Mesendoderm (in vitro differentiated cells): ENCODE data around the gene PDCD7.

Experiments used
- DNase-seq: peaks from one replicate; pipeline ENCODE4 v3.0.0; 2013
- H2AK5ac ChIP-seq: 2 replicates; pipeline ENCODE4 v1.6.1; 2013; ENCODE audit warnings: low read length, inconsistent platforms
- H2BK120ac ChIP-seq: 2 replicates; pipeline ENCODE4 v1.6.1; 2013; ENCODE audit warnings: low read depth, mild to moderate bottlenecking, low read length, moderate library complexity, mixed read lengths
- H2BK15ac ChIP-seq: replicated peaks from 2 replicates; pipeline ENCODE4 v1.6.1; 2013; ENCODE audit warnings: low read depth, mild to moderate bottlenecking, moderate library complexity
- H2BK5ac ChIP-seq: 2 replicates; pipeline ENCODE4 v1.6.1; 2013; ENCODE audit warnings: low read length, inconsistent platforms
- H3K18ac ChIP-seq: 2 replicates; pipeline ENCODE4 v1.6.1; 2013; ENCODE audit warnings: mild to moderate bottlenecking, low read length, mixed read lengths
- H3K23ac ChIP-seq: one replicate; pipeline ENCODE4 v1.6.1; 2013; ENCODE audit warnings: low read length
- H3K27ac ChIP-seq: 2 replicates; pipeline ENCODE4 v1.5.1; 2013; ENCODE audit warnings: low read depth, mild to moderate bottlenecking, inconsistent platforms, low read length, moderate library complexity
- H3K27me3 ChIP-seq: 2 replicates; pipeline ENCODE4 v1.6.1; 2013; ENCODE audit warnings: low read length, control low read depth, mild to moderate bottlenecking, inconsistent platforms; ENCODE audit not compliant: insufficient read depth, poor library complexity
- H3K36me3 ChIP-seq: 2 replicates; pipeline ENCODE4 v1.6.1; 2013; ENCODE audit warnings: low read length, inconsistent platforms; ENCODE audit not compliant: control insufficient read depth, insufficient read depth
- H3K4ac ChIP-seq: one replicate; pipeline ENCODE4 v1.6.1; 2013; ENCODE audit warnings: low read depth, mild to moderate bottlenecking, low read length, moderate library complexity
- H3K4me1 ChIP-seq: 2 replicates; pipeline ENCODE4 v1.6.1; 2013; ENCODE audit warnings: low read depth, low read length, inconsistent platforms; ENCODE audit not compliant: control insufficient read depth
- H3K4me2 ChIP-seq: 2 replicates; pipeline ENCODE4 v1.6.1; 2013; ENCODE audit warnings: low read length
- H3K4me3 ChIP-seq: 2 replicates; pipeline ENCODE4 v1.5.1; 2013; ENCODE audit warnings: mild to moderate bottlenecking, low read length
- H3K56ac ChIP-seq: one replicate; pipeline ENCODE4 v1.6.1; 2013; ENCODE audit warnings: low read length
- H3K79me1 ChIP-seq: 2 replicates; pipeline ENCODE4 v1.6.1; 2013; ENCODE audit warnings: low read length, inconsistent platforms
- H3K79me2 ChIP-seq: 2 replicates; pipeline ENCODE4 v1.6.1; 2013; ENCODE audit warnings: mild to moderate bottlenecking, low read length; ENCODE audit not compliant: control insufficient read depth, insufficient read depth
- H3K9ac ChIP-seq: 2 replicates; pipeline ENCODE4 v1.6.1; 2013; ENCODE audit warnings: low read length, inconsistent platforms
- H4K5ac ChIP-seq: one replicate; pipeline ENCODE4 v1.6.1; 2013; ENCODE audit warnings: low read length
- H4K8ac ChIP-seq: one replicate; pipeline ENCODE4 v1.6.1; 2013; ENCODE audit warnings: low read depth, mild to moderate bottlenecking, control low read depth, low read length, moderate library complexity
- WGBS: extraction: QIAGEN DNeasy Blood & Tissue Kit; methylation state at CpG from one replicate; pipeline ENCODE4 v1.1.7; 2013; ENCODE audit warnings: low lambda C conversion rate, missing lambda C conversion rate; ENCODE audit not compliant: insufficient coverage; ENCODE audit errors: extremely low coverage; 5-methylcytosine and 5-hydroxymethylcytosine counted together

Gene PDCD7

DNA sequence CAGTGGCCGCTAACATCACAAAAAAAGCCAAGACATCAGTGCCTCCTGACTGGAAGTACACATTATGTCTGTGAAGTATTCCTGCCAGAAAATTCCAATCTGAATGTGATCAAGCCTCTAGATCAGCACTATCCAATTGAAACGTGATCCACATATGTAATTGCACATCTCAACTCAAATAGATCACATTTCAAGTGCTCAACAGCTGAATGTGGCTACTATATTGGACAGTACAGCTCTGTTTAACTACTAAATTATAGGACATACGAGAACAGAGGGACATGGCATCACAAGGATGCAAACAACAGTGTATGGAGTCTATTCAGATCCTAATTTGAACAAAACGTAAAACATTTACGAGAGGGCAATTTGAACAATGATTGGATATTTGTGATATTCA, 18.1 kb downstream of the PDCD7 start:
- Histone ChIP-seq H2AK5ac (no peak overlapping the region), H3K56ac (no peak overlapping the region), H2BK15ac (no peak overlapping the region), H3K18ac (no peak overlapping the region), H3K36me3 (peaks cover 1% of the 10 kb centered on the region), H3K79me2 (no peaks in the 10 kb centered on the region), H3K79me1 (no peaks in the 10 kb centered on the region), H2BK5ac (no peak overlapping the region), H3K27ac (no peak overlapping the region), H4K8ac (no peak overlapping the region), H4K5ac (no peak overlapping the region), H3K4ac (no peak overlapping the region), H3K27me3 (no peaks in the 10 kb centered on the region), H2BK120ac (no peak overlapping the region), H3K4me2 (no peak overlapping the region), H3K23ac (no peak overlapping the region), H3K4me1 (peaks cover 2% of the 10 kb centered on the region), H3K4me3 (no peak overlapping the region), H3K9ac (no peak overlapping the region)
- WGBS: no CpG with 5 or more reads among the region's 5 CpGs
- DNase-seq: no peak

DNA sequence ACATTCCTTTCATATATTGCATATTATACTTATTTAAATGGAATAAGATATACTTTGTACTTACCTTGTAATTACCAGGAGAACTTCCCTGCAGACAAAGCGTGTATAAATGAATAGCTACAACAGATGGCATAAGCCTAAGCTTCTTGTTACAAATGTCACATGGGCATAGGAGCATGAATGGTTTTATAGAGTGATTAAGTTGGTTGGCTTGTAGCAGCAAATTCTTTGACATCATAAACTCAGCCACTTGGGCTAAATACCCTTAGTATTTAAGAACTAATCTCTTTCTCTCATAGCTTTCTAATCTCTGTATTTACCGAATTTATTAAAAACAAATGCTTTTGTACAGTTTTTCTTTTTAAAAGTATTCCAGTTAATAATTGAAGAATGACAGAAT, 18.5 kb downstream of the PDCD7 start, which contains the start of gene UBAP1L:
Gene UBAP1L, minus strand, starts transcription at position 115 of the 400 bp plus-strand sequence. CDS start 8,985 bp downstream, outside the sequence.
- Histone ChIP-seq H3K79me1 (no peaks in the 10 kb centered on the region), H3K56ac (no peak within 1 kb of the TSS), H3K18ac (no peak within 1 kb of the TSS), H2AK5ac (no peak within 1 kb of the TSS), H3K27ac (no peak within 1 kb of the TSS), H3K4me1 (peaks cover 2% of the 10 kb centered on the region), H3K23ac (no peak within 1 kb of the TSS), H3K27me3 (no peaks in the 10 kb centered on the region), H3K79me2 (no peaks in the 10 kb centered on the region), H2BK120ac (no peak within 1 kb of the TSS), H3K4me2 (no peak within 1 kb of the TSS), H4K5ac (no peak within 1 kb of the TSS), H2BK15ac (no peak within 1 kb of the TSS), H2BK5ac (no peak within 1 kb of the TSS), H4K8ac (no peak within 1 kb of the TSS), H3K4ac (no peak within 1 kb of the TSS), H3K4me3 (no peak within 1 kb of the TSS), H3K9ac (no peak within 1 kb of the TSS), H3K36me3 (peaks cover 1% of the 10 kb centered on the region)
- no peak for DNase-seq
- 100% methylated on average over 1 of the region's 2 CpGs for whole genome bisulfite sequencing

- Histone ChIP-seq H2AK5ac (no peak overlapping the region), H3K4ac (no peak overlapping the region), H2BK120ac (no peak overlapping the region), H3K9ac (no peak overlapping the region), H3K56ac (no peak overlapping the region), H3K23ac (no peak overlapping the region), H3K79me1 (no peaks in the 10 kb centered on the region), H4K5ac (no peak overlapping the region), H3K4me2 (no peak overlapping the region), H3K27ac (no peak overlapping the region), H3K4me1 (peaks cover 2% of the 10 kb centered on the region), H3K27me3 (no peaks in the 10 kb centered on the region), H3K18ac (no peak overlapping the region), H2BK5ac (no peak overlapping the region), H3K36me3 (no peaks in the 10 kb centered on the region), H3K4me3 (no peak overlapping the region), H3K79me2 (no peaks in the 10 kb centered on the region), H2BK15ac (no peak overlapping the region), H4K8ac (no peak overlapping the region)
- no CpG with 5 or more reads among the region's 3 CpGs for WGBS
- peak; percentile 82 for DNase-seq
Observed at GRCh38 chr15:65110676-65111292, 22.8 kb downstream of the PDCD7 start.

GRCh38 chr15:65106011-65106590, 27.5 kb downstream of the PDCD7 start:
- H3K4me1 ChIP-seq: peaks cover 1% of the 10 kb centered on the region
- no peak overlapping the region for H2BK120ac ChIP-seq
- H3K23ac ChIP-seq: no peak overlapping the region
- DNase-seq: no peak
- no peak overlapping the region for H3K18ac ChIP-seq
- no peak overlapping the region for H3K4ac ChIP-seq
- H3K4me2 ChIP-seq: no peak overlapping the region
- no peak overlapping the region for H2BK15ac ChIP-seq
- H4K8ac ChIP-seq: no peak overlapping the region
- H3K27me3 ChIP-seq: no peaks in the 10 kb centered on the region
- H3K56ac ChIP-seq: no peak overlapping the region
- no peaks in the 10 kb centered on the region for H3K79me2 ChIP-seq
- no peak overlapping the region for H3K4me3 ChIP-seq
- H3K9ac ChIP-seq: no peak overlapping the region
- WGBS: no CpG with 5 or more reads among the region's 6 CpGs
- H4K5ac ChIP-seq: no peak overlapping the region
- H3K27ac ChIP-seq: no peak overlapping the region
- H2BK5ac ChIP-seq: no peak overlapping the region
- no peaks in the 10 kb centered on the region for H3K36me3 ChIP-seq
- H2AK5ac ChIP-seq: no peak overlapping the region
- H3K79me1 ChIP-seq: no peaks in the 10 kb centered on the region

- no peaks in the 10 kb centered on the region for H3K36me3 ChIP-seq
- H3K23ac ChIP-seq: no peak overlapping the region
- no peak overlapping the region for H2AK5ac ChIP-seq
- no peak overlapping the region for H3K27ac ChIP-seq
- no peak overlapping the region for H2BK5ac ChIP-seq
- H2BK120ac ChIP-seq: no peak overlapping the region
- no peak overlapping the region for H2BK15ac ChIP-seq
- no peaks in the 10 kb centered on the region for H3K79me2 ChIP-seq
- WGBS: no CpG with 5 or more reads among the region's 5 CpGs
- no peak overlapping the region for H3K9ac ChIP-seq
- no peaks in the 10 kb centered on the region for H3K79me1 ChIP-seq
- H4K5ac ChIP-seq: no peak overlapping the region
- H3K4me1 ChIP-seq: no peaks in the 10 kb centered on the region
- H3K4me2 ChIP-seq: no peak overlapping the region
- H3K4ac ChIP-seq: no peak overlapping the region
- H4K8ac ChIP-seq: no peak overlapping the region
- DNase-seq: no peak
- no peak overlapping the region for H3K18ac ChIP-seq
- no peak overlapping the region for H3K56ac ChIP-seq
- no peaks in the 10 kb centered on the region for H3K27me3 ChIP-seq
- H3K4me3 ChIP-seq: no peak overlapping the region
Observed at GRCh38 chr15:65105038-65105437, 28.6 kb downstream of the PDCD7 start.

- Histone ChIP-seq H3K56ac (no peak overlapping the region), H2BK5ac (no peak overlapping the region), H3K4me1 (no peaks in the 10 kb centered on the region), H2BK120ac (no peak overlapping the region), H4K8ac (no peak overlapping the region), H2AK5ac (no peak overlapping the region), H3K4me3 (no peak overlapping the region), H3K27me3 (no peaks in the 10 kb centered on the region), H3K27ac (no peak overlapping the region), H3K4me2 (no peak overlapping the region), H3K23ac (no peak overlapping the region), H3K9ac (no peak overlapping the region), H4K5ac (no peak overlapping the region), H3K4ac (no peak overlapping the region), H2BK15ac (no peak overlapping the region), H3K18ac (no peak overlapping the region), H3K79me2 (no peaks in the 10 kb centered on the region), H3K79me1 (no peaks in the 10 kb centered on the region), H3K36me3 (no peaks in the 10 kb centered on the region)
- no CpG with 5 or more reads among the region's 3 CpGs for WGBS
- no peak for DNase-seq
Observed at GRCh38 chr15:65102912-65103311, 30.7 kb downstream of the PDCD7 start.
